Adrenal gland (tissue), 12 donors: Measurements from ENCODE around the gene SMG6. TPM values are rescaled to one million over a fixed set of nuclear protein-coding genes. Genes with fewer than 3 reads are reported as not detected.
A peak's percentile ranks its signal among the peaks of the same experiment; 100 is the strongest.

Source experiments
- DNase-seq, 7 donors: peaks; one replicate each; pipeline ENCODE4 v3.0.0-alpha.2; 2019 to 2020
- H3K27ac ChIP-seq, 5 donors: fragments of 200-600 bp; sonication (generic) in 4 of 5; 1 replicate in 3 of 5; 2 replicates in 2 of 5; pipeline versions ENCODE4 v1.5.1 to v1.8.0; 2016 to 2020; ENCODE audit warnings: mild to moderate bottlenecking in 1 of 5
- H3K27me3 ChIP-seq: fragments of 200-600 bp; 2 replicates; pipeline ENCODE4 v1.8.0; 2021
- H3K36me3 ChIP-seq, 2 donors: fragments of 200-600 bp; replicated peaks in 1 of 2; 1 replicate in 1 of 2; 2 replicates in 1 of 2; pipeline versions ENCODE4 v1.5.1 to v1.8.0; 2018 to 2022
- H3K4me1 ChIP-seq, 2 donors: fragments of 200-600 bp; replicated peaks in 1 of 2; 1 replicate in 1 of 2; 2 replicates in 1 of 2; pipeline versions ENCODE4 v1.5.1 to v1.8.0; 2018 to 2021
- H3K4me3 ChIP-seq, 4 donors: fragments of 200-600 bp; sonication (generic) in 3 of 4; one replicate each; pipeline ENCODE4 v1.5.1; 2016 to 2018
- H3K9me3 ChIP-seq, 3 donors: fragments of 200-600 bp; sonication (generic) in 1 of 3; replicated peaks in 1 of 3; 1 replicate in 2 of 3; 2 replicates in 1 of 3; pipeline versions ENCODE4 v1.5.1 to v1.8.0; 2016 to 2021
- CTCF ChIP-seq, 6 experiments: fragments of 450-650 bp in 4 of 6; fragments of 200-600 bp in 2 of 6; sonication (generic) in 1 of 6; IDR thresholded peaks; 1 replicate in 5 of 6; 2 replicates in 1 of 6; pipeline versions ENCODE4 v1.5.1 to v1.8.0; 2016 to 2021; ENCODE audit warnings: antibody characterized with exemption in 6 of 6, mild to moderate bottlenecking in 2 of 6, moderate library complexity in 1 of 6
- POLR2A ChIP-seq, 2 donors: fragments of 450-650 bp; IDR thresholded peaks; one replicate each; pipeline ENCODE4 v1.6.1; 2017; ENCODE audit warnings: antibody characterized with exemption in 2 of 2, mild to moderate bottlenecking in 2 of 2, moderate library complexity in 1 of 2
- WGBS, 4 donors: extraction: QIAGEN DNeasy Blood & Tissue Kit in 2 of 4; methylation state at CpG; one replicate each; pipeline versions ENCODE4 v1.1.5 to v1.1.7; 2013 to 2017; 5-methylcytosine and 5-hydroxymethylcytosine counted together
- intact Hi-C, 2 donors: fragments of 100-400 bp; cut with DNase I; formaldehyde crosslinking; loops; one replicate each; pipeline versions ENCODE4 v1.14.1 to v1.15.0; 2022 to 2023
- polyA plus RNA-seq, 3 donors: library from polyadenylated mRNA; stranded (reverse); fragments of 200-250 nt in 2 of 3; fragments of 350-450 nt in 1 of 3; fragmentation: Illumina TruSeq in 1 of 3; extraction: RNeasy Lipid Tissue Mini Kit (QIAGEN cat#74804) in 1 of 3; gene quantifications; one replicate each; pipeline ENCODE4 v1.2.3, GENCODE V29; 2013 to 2014
- total RNA-seq, 9 donors: library from RNA; depleted of rRNA in 4 of 9; stranded (reverse); fragments of >200 nt in 4 of 9; fragments of 120-200 nt in 1 of 9; fragmentation: NEBNext Ultra II Directional in 1 of 9; extraction: Animal tissue kit (Norgen Biotek cat#: 25700) in 1 of 9; gene quantifications; one replicate each; pipeline versions ENCODE4 v1.1.0 to v1.2.4, GENCODE V29; 2013 to 2023
- donor health status: healthy with polysubstance abuse.
- donor health status: Bipolar disorder and iron deficiency.
- donor health status: DM: yes; HTN: yes; CAD: no.
- donor health status: DM: no; HTN: no; CAD: no.
- donor health status: DM: no; HTN: no; CAD: no.
- donor health status: DM: yes; HTN: yes; CAD: no.

Gene SMG6
- total and polyA plus RNA-seq, 12 donors: 15.9 to 85.1 (median 44.0) TPM

- DNase-seq: peak in 1 of 7 donors; percentile 13
- no peak overlapping the region for H3K27ac ChIP-seq
- no peaks in the 10 kb centered on the region for H3K9me3 ChIP-seq
- no peak for TF ChIP-seq CTCF (IDR thresholded peaks at IDR 0.05)
- TF ChIP-seq POLR2A (IDR thresholded peaks at IDR 0.05): no peak
- H3K4me1 ChIP-seq: peaks cover 20 to 30% of the 10 kb centered on the region in 2 donors
- H3K36me3 ChIP-seq: no peaks in the 10 kb centered on the region
- no peaks in the 10 kb centered on the region for H3K27me3 ChIP-seq
- intact Hi-C loops: no loop called here
- WGBS, 4 donors: 94 to 98% (median 97%) methylated on average over 15 of the region's 15 CpGs
- H3K4me3 ChIP-seq: no peak overlapping the region
Measured at GRCh38 chr17:2128011-2128410, 175.6 kb downstream of the SMG6 start.

- WGBS, 4 donors: 88 to 94% (median 91%) methylated on average over 6 of the region's 6 CpGs
- intact Hi-C loops: no loop called here
Measured at GRCh38 chr17:2125013-2125535, 178.5 kb downstream of the SMG6 start.

GRCh38 chr17:2124391-2124790 is 179.2 kb downstream of the SMG6 start:
- DNase-seq: peak in 1 of 7 donors; percentile 34
- no peak overlapping the region for H3K4me3 ChIP-seq
- H3K4me1 ChIP-seq: peaks cover 25 to 36% of the 10 kb centered on the region in 2 donors
- H3K36me3 ChIP-seq: no peaks in the 10 kb centered on the region
- 75 to 86% (median 81%) methylated on average over 6 of the region's 6 CpGs for WGBS, 4 donors
- no peaks in the 10 kb centered on the region for H3K9me3 ChIP-seq
- no peaks in the 10 kb centered on the region for H3K27me3 ChIP-seq
- intact Hi-C loops: no loop called here
- H3K27ac ChIP-seq: peak overlapping the region; percentile 8 to 94 (median 78)
- TF ChIP-seq CTCF (IDR thresholded peaks at IDR 0.05): no peak
- TF ChIP-seq POLR2A (IDR thresholded peaks at IDR 0.05): no peak

More at GRCh38 chr17:2125013-2125535, 178.5 kb downstream of the SMG6 start:
- Histone ChIP-seq H3K4me1 (peaks cover 25 to 36% of the 10 kb centered on the region in 2 donors), H3K9me3 (no peaks in the 10 kb centered on the region), H3K27me3 (no peaks in the 10 kb centered on the region), H3K4me3 (no peak overlapping the region), H3K36me3 (no peaks in the 10 kb centered on the region), H3K27ac (peak overlapping the region in 1 of 5 donors; percentile 78)
- TF ChIP-seq POLR2A (IDR thresholded peaks at IDR 0.05): no peak
- no peak for TF ChIP-seq CTCF (IDR thresholded peaks at IDR 0.05)
- no peak for DNase-seq

GRCh38 chr17:2123375-2124251 is 180.0 kb downstream of the SMG6 start:
- 50 to 58% (median 53%) methylated on average over 7 of the region's 7 CpGs for WGBS, 4 donors
- H3K27ac ChIP-seq: peak overlapping the region; percentile 8 to 94 (median 78)
- H3K4me3 ChIP-seq: peak overlapping the region in 1 of 4 donors; percentile 31
- DNase-seq: peak; percentile 40 to 72 (median 56)
- peaks cover 25 to 36% of the 10 kb centered on the region in 2 donors for H3K4me1 ChIP-seq
- no peaks in the 10 kb centered on the region for H3K36me3 ChIP-seq
- intact Hi-C loops: no loop called here
- H3K27me3 ChIP-seq: no peaks in the 10 kb centered on the region
- peak in 3 of 6 experiments; percentile 17 to 23 (median 21) for TF ChIP-seq CTCF (IDR thresholded peaks at IDR 0.05)
- peak in 1 of 2 donors; percentile 28 for TF ChIP-seq POLR2A (IDR thresholded peaks at IDR 0.05)
- H3K9me3 ChIP-seq: no peaks in the 10 kb centered on the region
